KOPT-K1 (cell line): ENCODE data around the gene CCDC160.
"Not testable (repeated sequence)": the region's sequence is repeated elsewhere in the genome, so short reads cannot be mapped to it uniquely, and the experiment has no call there.

Source experiments
- H3K27ac ChIP-seq: fragments of 200-600 bp; sonication (generic); 2 replicates; pipeline ENCODE4 v1.5.1; 2016; ENCODE audit warnings: antibody characterized with exemption, mild to moderate bottlenecking, low read depth, low read length; ENCODE audit not compliant: poor library complexity, severe bottlenecking
- H3K36me3 ChIP-seq: fragments of 200-600 bp; sonication (generic); 2 replicates; pipeline ENCODE4 v1.5.1; 2017; ENCODE audit warnings: antibody characterized with exemption, mild to moderate bottlenecking, low read length, moderate library complexity; ENCODE audit not compliant: insufficient read depth
- H3K9me3 ChIP-seq: fragments of 200-600 bp; sonication (generic); 2 replicates; pipeline ENCODE4 v1.5.1; 2017; ENCODE audit warnings: antibody characterized with exemption, low read length, mild to moderate bottlenecking; ENCODE audit not compliant: insufficient read depth, poor library complexity, severe bottlenecking

The CCDC160 gene

DNA sequence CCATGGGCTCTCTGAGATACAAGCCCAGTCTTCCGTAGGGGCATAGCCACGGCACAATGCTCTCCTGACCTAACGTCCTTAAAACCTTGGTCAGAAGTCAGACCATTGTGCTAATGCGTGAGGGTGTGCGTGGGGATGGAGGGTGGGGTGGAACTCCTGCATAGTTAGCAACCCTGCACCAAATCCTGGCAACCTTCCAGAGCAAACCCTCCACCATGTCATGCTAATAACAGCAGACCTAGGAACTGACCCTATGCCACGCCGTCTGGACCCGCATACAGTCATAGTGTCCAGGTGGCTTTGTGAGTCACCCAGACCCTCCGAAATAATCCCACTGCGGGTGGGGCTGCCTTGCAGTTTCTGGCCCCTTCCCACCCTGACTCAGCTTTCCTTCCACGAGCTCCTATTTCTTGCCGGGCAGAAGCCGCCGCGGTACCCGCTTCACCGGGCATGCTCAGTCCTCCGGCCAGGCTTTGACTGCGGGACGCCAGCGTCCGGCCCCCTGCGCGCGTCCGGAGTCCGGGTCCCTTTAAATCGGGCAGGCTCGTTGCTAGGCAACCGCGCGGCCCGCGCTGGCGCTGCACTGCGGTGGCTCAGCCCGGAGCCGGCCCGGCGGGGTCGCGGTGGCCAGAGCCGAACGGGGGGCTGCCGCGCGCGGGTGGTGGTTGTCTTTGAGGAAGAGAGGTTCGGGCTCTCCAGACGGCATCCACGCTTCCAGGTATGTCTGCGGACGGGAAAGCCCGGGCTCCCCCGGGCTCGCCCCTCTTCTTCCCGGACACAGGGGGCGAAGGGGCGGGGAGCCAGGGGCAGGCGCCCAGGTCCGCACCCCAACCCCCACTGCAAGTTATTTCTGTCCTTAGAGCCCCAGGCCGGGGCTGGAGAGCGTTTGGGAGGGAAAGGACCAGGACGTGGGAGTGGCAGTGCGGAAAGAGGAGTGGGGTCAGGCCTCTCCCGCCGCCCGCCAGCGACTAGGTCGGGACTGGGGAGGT, at the start of gene CCDC160:
Gene CCDC160, plus strand, starts transcription at position 557 of the 989 bp plus-strand sequence. CDS start 7,619 bp downstream, outside the sequence.
- H3K27ac ChIP-seq: no peak within 1 kb of the TSS
- H3K36me3 ChIP-seq: no peaks in the 10 kb centered on the region
- H3K9me3 ChIP-seq: no peaks in the 10 kb centered on the region

- H3K9me3 ChIP-seq: no peaks in the 10 kb centered on the region
- H3K36me3 ChIP-seq: no peaks in the 10 kb centered on the region
- H3K27ac ChIP-seq: no peak overlapping the region
Observed at GRCh38 chrX:134191281-134191680, 45.7 kb upstream of the CCDC160 start.

DNA sequence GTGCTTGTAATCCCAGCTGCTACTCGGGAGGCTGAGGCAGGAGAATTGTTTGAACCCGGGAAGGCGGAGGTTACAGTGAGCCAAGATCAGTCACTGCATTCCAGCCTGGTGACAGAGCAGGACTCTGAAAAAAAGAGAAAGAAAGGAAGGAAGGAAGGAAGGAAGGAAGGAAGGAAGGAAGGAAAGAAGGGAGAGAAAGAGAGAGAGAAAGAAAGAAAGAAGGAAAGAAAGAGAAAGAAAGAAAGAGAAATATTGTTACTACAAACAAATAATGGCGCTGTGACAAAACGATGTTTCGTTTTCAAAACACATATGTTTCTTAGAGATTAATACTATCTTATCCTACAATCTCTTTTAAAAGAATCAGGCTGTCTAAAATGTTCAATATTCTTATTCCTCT, 42.1 kb upstream of the CCDC160 start:
- no peak overlapping the region for H3K27ac ChIP-seq
- no peaks in the 10 kb centered on the region for H3K36me3 ChIP-seq

DNA sequence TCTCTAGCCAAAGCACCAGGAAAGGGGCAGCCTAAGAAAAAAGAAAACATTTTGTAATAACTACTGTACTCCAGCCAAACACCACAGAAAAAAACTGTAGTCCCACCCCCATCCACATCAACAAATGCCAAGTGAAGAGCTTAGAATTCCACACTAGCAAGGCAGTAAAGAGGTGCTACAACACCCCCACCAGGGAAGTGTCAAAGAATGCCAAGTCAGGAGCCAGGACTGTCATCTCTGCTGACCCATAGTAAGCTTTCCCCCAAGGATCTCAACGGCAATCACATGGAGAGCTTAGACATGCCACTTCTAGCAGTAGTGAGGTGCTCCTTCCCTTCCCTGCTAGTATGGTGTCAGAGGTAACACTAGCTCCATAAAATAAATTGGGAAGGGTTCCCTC, 34.4 kb upstream of the CCDC160 start:
- Histone ChIP-seq H3K9me3 (no peaks in the 10 kb centered on the region), H3K36me3 (no peaks in the 10 kb centered on the region), H3K27ac (no peak overlapping the region)

More for the DNA sequence above, 42.1 kb upstream of the CCDC160 start:
- H3K9me3 ChIP-seq: no peaks in the 10 kb centered on the region

- no peaks in the 10 kb centered on the region for H3K36me3 ChIP-seq
- H3K9me3 ChIP-seq: no peaks in the 10 kb centered on the region
- H3K27ac ChIP-seq: no peak overlapping the region
Observed at GRCh38 chrX:134206221-134206620, 30.8 kb upstream of the CCDC160 start.

- H3K9me3 ChIP-seq: no peaks in the 10 kb centered on the region
- H3K27ac ChIP-seq: no peak overlapping the region
- no peaks in the 10 kb centered on the region for H3K36me3 ChIP-seq
Observed at GRCh38 chrX:134210465-134210864, 26.5 kb upstream of the CCDC160 start.

DNA sequence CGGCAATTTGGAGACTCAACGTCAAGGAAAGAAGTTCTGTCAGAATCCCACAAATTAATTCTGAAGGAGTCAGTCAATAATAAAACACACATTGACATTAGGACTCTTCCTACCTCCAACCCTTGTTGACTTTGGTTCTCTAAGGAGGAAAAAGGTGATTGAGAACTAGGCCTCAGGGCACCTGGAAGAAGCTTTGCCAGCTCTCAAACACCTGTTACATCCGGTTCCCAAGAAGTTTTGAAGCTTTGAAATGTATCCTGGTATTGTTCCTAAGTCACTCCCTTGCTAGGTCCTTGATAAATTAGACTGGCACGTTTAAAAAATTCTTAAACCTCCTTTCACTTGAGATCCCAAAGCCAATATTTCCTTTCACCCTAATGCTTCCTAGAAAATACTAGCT, 1.7 kb upstream of the CCDC160 start:
- Histone ChIP-seq H3K36me3 (no peaks in the 10 kb centered on the region), H3K27ac (no peak overlapping the region), H3K9me3 (no peaks in the 10 kb centered on the region)

GRCh38 chrX:134238144-134238543, 1.2 kb downstream of the CCDC160 start:
- not testable (repeated sequence) for H3K27ac ChIP-seq, H3K36me3 ChIP-seq, H3K9me3 ChIP-seq

DNA sequence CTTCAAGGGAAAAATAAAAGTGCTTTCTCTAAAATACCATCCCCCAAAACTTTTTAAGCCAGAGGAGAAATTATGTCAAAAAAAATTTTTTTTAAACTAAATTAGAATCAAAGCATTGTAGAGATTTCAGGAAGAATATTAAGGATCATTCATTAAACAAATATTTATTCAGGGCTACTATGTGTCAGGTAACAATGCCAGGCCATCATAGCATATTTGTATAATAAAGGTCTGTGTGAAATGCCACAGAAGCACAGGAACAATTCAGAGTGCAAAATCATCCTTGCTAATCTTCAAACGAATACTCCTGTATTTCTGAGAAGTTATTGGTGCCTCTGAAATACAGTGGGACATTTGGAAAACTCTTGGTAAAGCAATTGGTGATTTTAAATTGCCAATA, 2.0 kb downstream of the CCDC160 start:
- H3K36me3 ChIP-seq: no peaks in the 10 kb centered on the region
- H3K27ac ChIP-seq: no peak overlapping the region
- no peaks in the 10 kb centered on the region for H3K9me3 ChIP-seq

DNA sequence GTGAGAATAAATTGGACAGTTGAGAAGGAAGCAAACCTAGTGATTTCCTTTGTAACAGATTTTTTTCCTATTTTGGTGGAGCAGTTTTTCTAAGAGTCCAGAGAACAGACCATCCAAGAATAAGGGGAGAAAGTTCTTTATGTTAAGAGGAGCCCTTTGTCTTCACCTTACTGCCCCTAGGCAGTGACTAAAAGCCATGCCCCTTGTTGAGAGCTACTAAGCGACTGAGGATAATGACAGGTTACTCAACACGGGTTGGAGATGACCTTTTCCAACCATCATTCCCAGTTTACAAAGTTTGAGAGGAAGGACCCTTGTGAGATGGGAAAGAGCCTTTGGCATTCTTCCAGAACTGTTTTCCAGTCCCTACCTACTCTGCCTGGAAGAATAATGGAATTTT, 3.2 kb downstream of the CCDC160 start:
- no peak overlapping the region for H3K27ac ChIP-seq
- H3K36me3 ChIP-seq: no peaks in the 10 kb centered on the region
- H3K9me3 ChIP-seq: no peaks in the 10 kb centered on the region

DNA sequence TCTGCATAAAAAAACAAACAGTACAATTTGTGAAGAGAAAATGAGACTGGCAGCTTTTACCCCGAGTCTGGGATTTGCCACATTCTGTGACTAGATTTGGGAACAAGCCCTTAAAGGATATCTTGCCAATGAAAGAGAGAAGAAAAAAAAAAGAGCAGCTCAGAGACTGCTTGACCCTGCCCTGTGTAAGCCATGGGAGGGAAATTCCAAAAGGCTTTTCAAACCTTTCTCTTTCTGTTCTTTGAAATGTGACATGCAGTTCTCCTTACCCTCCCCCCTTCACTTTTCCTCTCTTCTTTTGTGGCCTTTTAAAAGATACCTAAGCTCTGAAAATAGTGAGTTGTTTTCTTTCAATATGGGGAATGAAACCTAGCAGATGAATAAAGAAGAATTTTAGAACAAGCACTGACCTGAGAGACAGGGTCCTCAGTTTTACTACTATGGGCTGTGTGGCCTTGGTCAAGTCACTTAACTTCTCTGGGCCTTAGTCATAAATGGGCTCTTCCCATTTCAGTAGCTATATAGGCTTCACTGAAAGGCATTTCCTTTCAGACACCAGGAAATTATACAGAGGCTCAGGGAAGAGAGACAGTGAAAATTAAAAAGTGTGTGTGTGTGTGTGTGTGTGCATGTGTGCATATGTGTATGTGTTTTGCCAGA, 5.1 kb downstream of the CCDC160 start:
- Histone ChIP-seq H3K27ac (no peak overlapping the region), H3K9me3 (no peaks in the 10 kb centered on the region), H3K36me3 (no peaks in the 10 kb centered on the region)

GRCh38 chrX:134244043-134244442, 7.1 kb downstream of the CCDC160 start:
- no peaks in the 10 kb centered on the region for H3K36me3 ChIP-seq
- H3K9me3 ChIP-seq: no peaks in the 10 kb centered on the region
- no peak overlapping the region for H3K27ac ChIP-seq

GRCh38 chrX:134246282-134246681, 9.3 kb downstream of the CCDC160 start:
- Histone ChIP-seq H3K9me3 (no peaks in the 10 kb centered on the region), H3K36me3 (no peaks in the 10 kb centered on the region), H3K27ac (no peak overlapping the region)

- no peak overlapping the region for H3K27ac ChIP-seq
- no peaks in the 10 kb centered on the region for H3K9me3 ChIP-seq
Observed at GRCh38 chrX:134247492-134247891, 10.5 kb downstream of the CCDC160 start.

DNA sequence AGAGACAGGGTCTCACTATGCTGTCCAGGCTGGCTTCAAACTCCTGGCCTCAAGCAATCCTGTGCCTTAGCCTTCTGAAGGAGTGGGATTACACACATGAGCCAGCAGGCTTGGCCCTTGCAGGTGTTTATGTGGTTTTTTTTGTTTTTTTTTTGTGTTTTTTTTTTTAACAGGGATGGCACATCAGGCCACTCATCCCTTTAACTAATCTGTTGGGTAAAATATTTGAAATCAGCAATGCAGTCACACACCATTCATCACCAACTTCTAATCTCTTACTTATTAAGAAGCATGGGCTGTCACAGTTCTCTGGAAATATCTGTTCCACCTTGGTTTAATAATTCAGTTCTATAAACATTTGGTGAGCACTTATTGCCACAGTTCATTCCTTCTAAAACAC, 12.3 kb downstream of the CCDC160 start:
- no peaks in the 10 kb centered on the region for H3K9me3 ChIP-seq

More at GRCh38 chrX:134247492-134247891, 10.5 kb downstream of the CCDC160 start:
- no peaks in the 10 kb centered on the region for H3K36me3 ChIP-seq

More for the DNA sequence above, 12.3 kb downstream of the CCDC160 start:
- H3K27ac ChIP-seq: no peak overlapping the region
- no peaks in the 10 kb centered on the region for H3K36me3 ChIP-seq
